Lower leg skin (tissue), 4 donors: Measurements from ENCODE around the gene EEF2KMT. TPM values are rescaled to one million over a fixed set of nuclear protein-coding genes. Genes with fewer than 3 reads are reported as not detected.
"Not testable (repeated sequence)": the region's sequence is repeated elsewhere in the genome, so short reads cannot be mapped to it uniquely, and the experiment has no call there.

ENCODE experiments used
- DNase-seq, 2 donors: peaks; one replicate each; pipeline ENCODE4 v3.0.0-alpha.2; 2019; ENCODE audit warnings: low spot score in 2 of 2
- H3K4me3 ChIP-seq: fragments of 200-600 bp; sonication (generic); 2 replicates; pipeline ENCODE4 v1.5.1; 2017; ENCODE audit warnings: mild to moderate bottlenecking, low read depth; ENCODE audit not compliant: poor library complexity, severe bottlenecking
- POLR2A ChIP-seq, 2 donors: fragments of 450-650 bp; IDR thresholded peaks; one replicate each; pipeline ENCODE4 v1.6.1; 2016 to 2017; ENCODE audit warnings: antibody characterized with exemption in 2 of 2, mild to moderate bottlenecking in 1 of 2, moderate library complexity in 1 of 2
- WGBS, 2 donors: methylation state at CpG; one replicate each; pipeline ENCODE4 v1.1.5; 2018; 5-methylcytosine and 5-hydroxymethylcytosine counted together
- intact Hi-C: fragments of 100-400 bp; cut with DNase I; formaldehyde crosslinking; loops from one replicate; pipeline ENCODE4 v1.15.0; 2023; ENCODE audit warnings: low total_unique reads
- total RNA-seq, 4 donors: library from RNA; depleted of rRNA; stranded (reverse); fragments of >200 nt; gene quantifications; one replicate each; pipeline ENCODE4 v1.1.0, GENCODE V29; 2016
- TF ChIP-seq, protein P1 (sequence below), 3 donors: fragments of 450-650 bp; IDR thresholded peaks; one replicate each; pipeline ENCODE4 v1.5.1; 2016; ENCODE audit warnings: antibody characterized with exemption in 3 of 3, mild to moderate bottlenecking in 3 of 3, moderate library complexity in 2 of 3

The EEF2KMT gene, protein sequence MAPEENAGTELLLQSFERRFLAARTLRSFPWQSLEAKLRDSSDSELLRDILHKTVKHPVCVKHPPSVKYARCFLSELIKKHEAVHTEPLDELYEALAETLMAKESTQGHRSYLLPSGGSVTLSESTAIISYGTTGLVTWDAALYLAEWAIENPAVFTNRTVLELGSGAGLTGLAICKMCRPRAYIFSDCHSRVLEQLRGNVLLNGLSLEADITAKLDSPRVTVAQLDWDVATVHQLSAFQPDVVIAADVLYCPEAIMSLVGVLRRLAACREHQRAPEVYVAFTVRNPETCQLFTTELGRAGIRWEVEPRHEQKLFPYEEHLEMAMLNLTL
- 10 to 100 TPM in 1 of 4 donors, 1 to 10 TPM in 3; 6.6 to 10.2 (median 8.9) TPM for total RNA-seq

DNA sequence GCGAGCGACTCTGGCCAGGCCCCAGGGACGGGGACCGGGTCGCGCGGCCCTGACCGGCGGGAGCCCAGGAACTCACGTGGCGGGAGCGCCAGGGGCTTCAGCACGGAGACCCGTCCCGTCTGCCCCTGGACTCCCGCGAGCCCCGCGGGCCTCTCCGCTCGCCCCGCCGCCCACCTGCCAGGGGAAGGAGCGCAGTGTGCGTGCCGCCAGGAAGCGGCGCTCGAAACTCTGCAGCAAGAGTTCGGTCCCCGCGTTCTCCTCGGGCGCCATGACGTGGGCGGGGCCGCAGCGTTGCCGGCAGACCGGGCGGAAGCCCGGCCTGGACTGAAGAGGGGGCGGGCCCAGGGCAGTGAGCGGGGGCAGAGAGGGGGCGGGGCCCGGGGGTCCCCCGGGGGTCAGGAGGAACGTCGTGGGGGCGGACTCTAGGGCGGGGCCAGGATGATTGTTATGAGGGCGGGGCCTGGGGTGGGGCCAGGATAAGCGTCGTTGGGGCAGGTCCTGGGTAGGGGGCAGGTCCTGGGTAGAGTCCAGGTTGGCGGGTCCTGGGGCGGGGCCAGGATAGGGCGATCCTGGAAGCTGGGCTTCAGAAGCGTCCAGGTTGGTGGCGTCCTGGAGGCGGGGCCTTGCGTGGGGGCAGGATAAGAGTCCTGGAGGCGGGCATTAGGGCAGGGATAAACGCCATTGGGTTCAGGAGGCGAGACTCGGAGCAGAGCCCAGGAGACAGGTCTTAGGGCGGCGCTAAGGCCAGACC is at the start of gene EEF2KMT:
TSS of gene EEF2KMT (minus strand) at position 326 of the 751 bp plus-strand sequence. CDS start at position 270, 56 bp downstream.
- intact Hi-C loops: not testable (repeated sequence)
- DNase-seq: peak; percentile 100
- peak within 1 kb of the TSS; percentile 70 for H3K4me3 ChIP-seq
- 0% methylated on average over 20 of the region's 67 CpGs for WGBS, 2 donors

DNA sequence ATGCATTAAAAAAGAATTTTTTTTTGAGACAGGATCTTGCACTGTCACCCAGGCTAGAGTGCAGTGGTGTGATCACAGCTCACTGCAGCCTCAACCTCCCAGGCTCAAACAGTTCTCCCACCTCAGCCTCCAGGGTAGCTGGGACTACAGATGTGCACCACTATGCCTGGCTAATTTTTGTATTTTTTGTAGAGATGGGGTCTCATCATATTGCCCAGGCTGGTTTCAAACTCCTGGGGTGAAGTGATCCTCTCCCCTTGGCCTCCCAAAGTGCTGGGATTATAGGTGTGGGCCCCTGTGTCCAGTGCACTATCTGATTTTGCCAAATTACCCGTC is 47.0 kb upstream of the EEF2KMT start:
- DNase-seq, intact Hi-C loops, H3K4me3 ChIP-seq: not testable (repeated sequence)
- whole genome bisulfite sequencing, 2 donors: 72 to 92% methylated on average over 1 of the region's 1 CpG

DNA sequence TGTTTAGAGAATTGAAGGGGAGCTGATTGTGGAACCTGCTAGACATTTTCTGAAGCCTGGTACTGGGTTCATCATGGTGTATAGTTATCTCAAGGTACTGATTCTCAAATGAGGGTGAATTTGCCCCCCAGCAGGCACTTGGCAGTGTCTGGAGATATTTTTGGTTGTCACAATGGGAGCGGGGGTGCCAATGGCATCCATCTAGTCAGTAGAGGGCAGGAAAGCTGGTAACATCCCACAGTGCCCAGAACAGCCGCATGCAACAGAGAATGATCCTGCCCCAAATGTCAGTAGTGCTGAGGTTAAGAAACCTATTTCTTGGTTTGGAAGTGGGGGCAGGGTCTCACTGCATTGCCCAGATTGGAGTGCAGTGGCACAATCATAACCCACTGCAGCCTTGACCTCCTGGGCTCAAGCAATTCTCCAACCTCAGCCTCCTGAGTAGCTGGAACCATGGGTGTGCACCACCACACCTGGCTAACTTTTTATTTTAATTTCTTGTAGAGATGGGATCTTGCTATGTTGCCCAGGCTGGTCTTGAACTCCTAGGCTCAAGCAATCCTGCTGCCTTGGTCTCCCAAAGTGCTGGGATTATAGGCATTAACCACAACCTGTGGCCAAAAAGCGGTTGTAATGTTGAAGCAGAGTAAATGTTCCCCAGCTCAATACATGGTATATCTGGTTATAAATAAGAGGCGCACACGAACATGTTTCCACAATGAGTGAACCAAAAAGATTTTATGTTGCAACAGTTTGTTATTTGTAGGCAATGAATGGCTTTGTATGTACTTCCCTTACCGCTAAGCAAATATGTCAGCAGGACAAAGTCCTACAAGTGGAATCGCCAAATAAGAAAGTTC is 46.4 kb upstream of the EEF2KMT start:
- DNase-seq: no peak
- no peak overlapping the region for H3K4me3 ChIP-seq
- intact Hi-C loops: no loop called here
- TF ChIP-seq, protein P1, sequence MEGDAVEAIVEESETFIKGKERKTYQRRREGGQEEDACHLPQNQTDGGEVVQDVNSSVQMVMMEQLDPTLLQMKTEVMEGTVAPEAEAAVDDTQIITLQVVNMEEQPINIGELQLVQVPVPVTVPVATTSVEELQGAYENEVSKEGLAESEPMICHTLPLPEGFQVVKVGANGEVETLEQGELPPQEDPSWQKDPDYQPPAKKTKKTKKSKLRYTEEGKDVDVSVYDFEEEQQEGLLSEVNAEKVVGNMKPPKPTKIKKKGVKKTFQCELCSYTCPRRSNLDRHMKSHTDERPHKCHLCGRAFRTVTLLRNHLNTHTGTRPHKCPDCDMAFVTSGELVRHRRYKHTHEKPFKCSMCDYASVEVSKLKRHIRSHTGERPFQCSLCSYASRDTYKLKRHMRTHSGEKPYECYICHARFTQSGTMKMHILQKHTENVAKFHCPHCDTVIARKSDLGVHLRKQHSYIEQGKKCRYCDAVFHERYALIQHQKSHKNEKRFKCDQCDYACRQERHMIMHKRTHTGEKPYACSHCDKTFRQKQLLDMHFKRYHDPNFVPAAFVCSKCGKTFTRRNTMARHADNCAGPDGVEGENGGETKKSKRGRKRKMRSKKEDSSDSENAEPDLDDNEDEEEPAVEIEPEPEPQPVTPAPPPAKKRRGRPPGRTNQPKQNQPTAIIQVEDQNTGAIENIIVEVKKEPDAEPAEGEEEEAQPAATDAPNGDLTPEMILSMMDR (IDR thresholded peaks at IDR 0.05): no peak
- TF ChIP-seq POLR2A (IDR thresholded peaks at IDR 0.05): no peak
- 81 to 92% methylated on average over 7 of the region's 7 CpGs for WGBS, 2 donors

DNA sequence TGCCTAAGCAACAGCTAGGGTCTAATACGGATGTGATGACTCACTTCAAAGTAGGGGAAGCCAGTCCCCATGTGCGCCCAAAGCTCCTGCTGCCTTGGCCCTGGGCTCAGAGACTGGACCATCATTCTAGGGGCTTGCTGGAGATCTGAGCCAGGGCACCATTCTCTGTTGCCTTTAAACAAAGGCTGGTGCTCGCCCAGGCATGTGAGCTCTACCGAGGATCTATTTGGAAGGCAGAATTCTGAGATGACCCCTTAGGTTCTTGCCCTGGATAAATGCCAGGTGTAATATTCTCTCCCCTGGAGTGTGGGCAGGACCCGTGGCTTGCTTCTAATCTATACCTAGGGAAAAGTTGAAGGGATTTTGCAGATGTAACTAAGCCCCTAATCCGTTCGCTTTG is 42.6 kb upstream of the EEF2KMT start:
- DNase-seq, intact Hi-C loops, H3K4me3 ChIP-seq: not testable (repeated sequence)
- WGBS, 2 donors: 62 to 65% methylated on average over 7 of the region's 7 CpGs

DNA sequence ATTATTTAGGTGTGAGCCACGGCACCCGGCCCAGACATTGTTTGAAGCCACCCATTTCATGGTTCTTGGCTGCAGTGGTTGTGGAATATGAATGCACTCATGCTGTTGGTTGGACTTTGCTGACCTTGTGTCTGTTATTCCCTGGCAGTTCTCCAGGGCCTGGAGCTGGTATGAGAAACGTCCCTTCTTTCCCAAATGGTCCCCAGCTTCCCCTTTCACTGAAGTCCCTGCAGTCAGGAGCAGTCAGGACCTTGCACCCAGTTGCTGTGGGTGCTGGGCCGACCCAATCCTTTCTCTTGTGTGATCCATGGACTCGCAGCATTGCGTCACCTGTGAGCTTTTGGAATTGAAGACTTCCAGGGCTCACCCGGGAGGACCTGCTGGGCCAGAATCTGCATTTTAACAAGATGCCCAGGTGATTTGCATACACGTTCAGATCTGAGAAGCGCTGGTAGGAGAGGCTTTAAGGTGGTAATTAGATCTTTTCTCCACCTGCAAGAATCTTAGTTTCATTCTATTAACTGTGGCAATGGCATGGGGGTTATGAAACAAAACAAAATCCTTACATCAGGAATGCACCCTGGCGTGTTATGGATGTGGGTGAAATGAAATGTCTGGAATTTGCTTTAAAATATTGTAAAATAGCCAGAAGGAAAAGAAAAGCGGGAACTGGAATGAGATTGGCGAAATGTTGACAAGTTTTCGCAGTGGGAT is 37.3 kb upstream of the EEF2KMT start:
- intact Hi-C loops, DNase-seq, H3K4me3 ChIP-seq: not testable (repeated sequence)
- 37 to 48% methylated on average over 10 to 13 of the region's 13 CpGs for WGBS, 2 donors

DNA sequence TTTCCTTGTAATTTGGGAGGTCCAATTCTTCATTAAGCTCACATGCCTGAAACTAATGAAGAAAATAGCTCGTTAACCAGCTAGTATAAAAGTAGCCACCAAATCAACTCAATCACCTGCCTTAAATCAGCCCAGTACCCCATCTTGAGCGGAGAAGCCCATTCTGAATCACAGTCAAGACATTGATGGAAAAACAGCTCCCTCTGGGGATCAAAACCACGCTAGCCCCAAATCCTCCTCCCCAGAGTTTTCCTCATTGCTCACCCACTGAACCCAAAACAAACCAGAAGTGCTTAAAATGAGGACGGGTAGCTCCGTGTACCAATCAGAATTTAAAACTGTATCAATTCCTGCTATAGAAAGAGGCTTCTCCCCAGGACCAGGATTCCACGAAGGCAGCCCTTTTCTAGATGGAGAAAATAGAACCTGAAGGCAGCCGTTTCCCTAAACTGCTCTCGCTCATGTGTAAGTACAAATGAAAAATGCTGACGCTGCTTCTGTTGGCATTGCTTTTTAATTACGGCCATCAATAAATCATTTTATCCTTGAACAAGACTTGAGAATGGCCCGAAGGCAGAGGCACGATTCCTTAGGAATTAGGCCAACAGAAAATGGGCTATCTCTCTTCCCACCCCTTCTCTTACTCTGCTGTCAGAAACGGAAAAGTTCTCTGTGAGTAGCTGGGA is 35.5 kb upstream of the EEF2KMT start:
- WGBS, 2 donors: 23 to 25% methylated on average over 13 of the region's 13 CpGs
- H3K4me3 ChIP-seq, intact Hi-C loops, DNase-seq: not testable (repeated sequence)

DNA sequence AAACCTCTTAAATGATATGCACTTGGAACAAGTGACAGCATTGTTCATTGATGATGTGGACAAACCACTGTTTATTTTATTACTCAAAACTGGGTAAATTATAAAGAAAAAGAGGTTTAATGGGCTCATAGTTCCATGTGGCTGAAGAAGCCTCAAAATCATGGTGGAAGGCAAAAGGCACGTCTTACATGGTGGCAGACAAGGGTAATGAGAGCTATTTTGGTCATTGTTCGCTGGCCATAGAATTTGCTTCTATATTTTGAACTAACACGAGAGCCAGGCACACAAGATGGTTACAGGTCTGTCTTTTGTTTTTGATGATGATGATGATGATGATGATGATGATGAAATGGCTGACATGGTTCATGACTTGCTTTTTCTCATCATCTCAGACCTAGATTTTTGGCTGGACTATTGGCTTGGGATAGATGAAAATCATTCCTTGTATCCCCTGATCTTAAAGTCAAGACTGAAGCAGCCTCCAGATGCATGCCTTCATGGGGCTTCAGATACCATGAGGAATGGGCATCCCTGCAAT is 33.9 kb upstream of the EEF2KMT start:
- H3K4me3 ChIP-seq, intact Hi-C loops, DNase-seq: not testable (repeated sequence)
- WGBS, 2 donors: 86 to 92% methylated on average over 3 of the region's 3 CpGs

DNA sequence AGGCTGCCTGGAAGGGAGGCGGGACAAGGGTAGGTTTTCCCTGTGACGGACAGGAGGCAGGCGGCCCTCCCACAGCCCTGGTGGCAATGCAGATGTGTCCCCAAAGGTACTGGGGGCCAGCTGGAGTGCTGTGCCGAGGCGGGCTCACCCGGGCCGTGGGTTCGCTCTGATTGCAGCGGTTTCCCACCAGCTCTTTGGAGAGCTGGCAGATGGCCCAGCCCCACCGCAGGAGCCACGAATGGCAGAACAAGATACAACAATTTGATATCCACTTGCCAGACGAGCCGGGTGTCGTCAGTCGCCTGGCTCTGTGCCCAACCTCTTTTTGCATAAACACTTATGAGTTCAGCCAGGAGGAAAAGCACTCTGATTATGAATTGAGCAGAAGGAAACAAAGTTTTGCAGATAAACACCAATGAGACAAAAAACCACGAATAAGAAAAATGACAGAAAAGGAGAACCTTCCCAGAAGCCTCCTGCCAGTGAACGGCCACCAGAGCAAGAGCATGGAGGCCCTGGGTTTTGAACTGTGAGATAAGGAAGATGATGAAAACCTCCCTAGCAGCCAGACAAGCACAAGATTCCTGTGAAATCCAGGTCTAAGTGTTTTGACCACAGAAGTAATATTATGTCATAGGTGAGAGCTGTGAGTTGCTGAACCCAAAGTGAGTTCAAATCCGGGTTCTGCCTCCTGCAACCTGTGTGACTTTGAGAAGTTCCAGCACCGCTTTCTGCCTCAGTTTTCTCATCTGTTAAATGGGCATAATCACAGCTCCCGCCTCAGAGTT is 19.9 kb upstream of the EEF2KMT start:
- H3K4me3 ChIP-seq, intact Hi-C loops: not testable (repeated sequence)
- DNase-seq: peak in 1 of 2 donors; percentile 89
- 19 to 24% methylated on average over 20 of the region's 20 CpGs for WGBS, 2 donors

DNA sequence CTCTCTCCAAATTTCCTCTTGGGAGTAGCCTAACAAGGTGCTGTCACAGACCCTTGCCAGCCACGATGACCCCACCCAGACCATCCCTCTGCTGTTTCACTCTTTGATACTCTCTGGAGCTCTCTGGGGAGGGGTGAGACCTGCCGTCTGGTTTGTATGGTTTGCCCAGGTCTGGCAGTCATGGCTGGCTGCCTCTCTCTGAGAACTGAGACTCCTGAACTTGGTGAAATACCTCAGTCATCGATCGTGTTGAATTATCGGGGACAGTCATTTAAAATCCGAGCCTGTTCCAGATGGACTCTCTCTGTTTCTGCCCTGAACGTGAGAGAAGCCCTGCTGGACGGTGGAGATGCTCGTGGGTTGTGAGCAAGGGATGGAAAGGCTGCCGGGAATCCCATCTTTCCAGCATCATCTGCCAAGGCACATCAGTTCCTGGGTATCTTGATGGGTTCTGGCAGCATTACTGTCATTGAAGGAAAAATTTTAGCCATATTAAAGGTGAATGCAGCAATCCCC is 19.2 kb upstream of the EEF2KMT start:
- intact Hi-C loops, H3K4me3 ChIP-seq, DNase-seq: not testable (repeated sequence)
- WGBS, 2 donors: 39 to 50% methylated on average over 10 of the region's 10 CpGs

DNA sequence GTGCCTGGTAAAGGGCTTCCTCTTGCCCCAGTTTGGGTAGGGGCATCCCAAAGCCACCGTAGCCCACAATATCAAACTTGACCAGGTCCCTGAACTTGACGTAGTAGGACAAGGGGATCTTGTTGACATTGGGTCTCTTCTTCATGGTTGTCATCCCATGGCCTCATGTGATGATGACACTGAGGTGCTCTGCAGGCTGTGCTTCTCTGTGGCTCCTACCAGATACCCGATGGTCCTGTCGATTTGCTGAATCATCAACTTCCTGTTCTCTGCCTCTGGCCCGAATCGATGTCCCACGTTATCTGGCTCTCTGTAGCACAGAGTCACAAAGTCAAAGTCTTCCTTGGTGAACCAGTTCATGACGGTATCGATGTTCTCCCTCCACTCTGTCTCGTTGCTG is 13.3 kb upstream of the EEF2KMT start:
- DNase-seq, H3K4me3 ChIP-seq, intact Hi-C loops: not testable (repeated sequence)
- 76 to 84% methylated on average over 10 of the region's 10 CpGs for WGBS, 2 donors
